Measurements from ENCODE around the gene TAF11. TPM values are rescaled to one million over a fixed set of nuclear protein-coding genes. Genes with fewer than 3 reads are reported as not detected.
A peak's percentile ranks its signal among the peaks of the same experiment; 100 is the strongest.

Gene TAF11
- total RNA-seq, 2 experiments from 2014 or later = 27.3 to 28.5 TPM

DNA sequence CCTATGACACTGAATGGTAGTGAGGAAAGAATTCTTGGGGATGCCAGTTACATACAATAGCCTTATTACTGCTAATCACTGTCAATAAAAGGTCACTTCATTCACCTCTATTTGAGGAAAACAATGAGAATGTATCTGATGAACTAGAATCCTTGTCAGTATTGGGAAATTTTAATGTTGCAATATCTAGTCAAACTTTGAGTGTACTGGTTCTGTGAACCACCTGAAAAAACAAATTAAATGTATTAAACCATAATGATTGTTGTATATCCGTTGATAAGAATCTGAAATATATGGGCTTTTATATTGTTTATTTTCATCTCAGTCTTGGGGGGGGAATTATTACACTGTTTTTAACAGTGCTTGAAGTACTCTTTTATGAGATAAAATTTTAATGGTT lies 10.6 kb downstream of the TAF11 start:
- H3K27ac Mint-ChIP-seq = no peak overlapping the region
- H3K27me3 Mint-ChIP-seq (ENCODE audit: low read depth) = no peaks in the 10 kb centered on the region
- no peak overlapping the region for H3K4me3 Mint-ChIP-seq
- H3K36me3 Mint-ChIP-seq (ENCODE audit: low read depth) = peaks cover 19% of the 10 kb centered on the region
- no peaks in the 10 kb centered on the region for H3K9me3 Mint-ChIP-seq
- intact Hi-C loops (cut with micrococcal nuclease) = loop anchor here (10.0 kb wide), 1 partner anchor 268 kb away; the partner anchor contains the start of gene TCP11
- CTCF ChIA-PET = no interaction called here
- peaks cover 8% of the 10 kb centered on the region for H3K4me1 Mint-ChIP-seq (ENCODE audit: low read depth)
- no peak for DNase-seq

- intact Hi-C loops (cut with micrococcal nuclease) = loop anchor here (10.0 kb wide), 1 partner anchor 268 kb away; the partner anchor contains the start of gene TCP11
- Mint-ChIP-seq H3K36me3 (ENCODE audit: low read depth) (peaks cover 19% of the 10 kb centered on the region), H3K4me1 (ENCODE audit: low read depth) (peaks cover 8% of the 10 kb centered on the region), H3K27me3 (ENCODE audit: low read depth) (no peaks in the 10 kb centered on the region), H3K4me3 (no peak overlapping the region), H3K9me3 (no peaks in the 10 kb centered on the region), H3K27ac (peak overlapping the region; percentile 4)
- CTCF ChIA-PET = no interaction called here
- DNase-seq = no peak
Observed at GRCh38 chr6:34876472-34876871, 11.4 kb downstream of the TAF11 start.

DNA sequence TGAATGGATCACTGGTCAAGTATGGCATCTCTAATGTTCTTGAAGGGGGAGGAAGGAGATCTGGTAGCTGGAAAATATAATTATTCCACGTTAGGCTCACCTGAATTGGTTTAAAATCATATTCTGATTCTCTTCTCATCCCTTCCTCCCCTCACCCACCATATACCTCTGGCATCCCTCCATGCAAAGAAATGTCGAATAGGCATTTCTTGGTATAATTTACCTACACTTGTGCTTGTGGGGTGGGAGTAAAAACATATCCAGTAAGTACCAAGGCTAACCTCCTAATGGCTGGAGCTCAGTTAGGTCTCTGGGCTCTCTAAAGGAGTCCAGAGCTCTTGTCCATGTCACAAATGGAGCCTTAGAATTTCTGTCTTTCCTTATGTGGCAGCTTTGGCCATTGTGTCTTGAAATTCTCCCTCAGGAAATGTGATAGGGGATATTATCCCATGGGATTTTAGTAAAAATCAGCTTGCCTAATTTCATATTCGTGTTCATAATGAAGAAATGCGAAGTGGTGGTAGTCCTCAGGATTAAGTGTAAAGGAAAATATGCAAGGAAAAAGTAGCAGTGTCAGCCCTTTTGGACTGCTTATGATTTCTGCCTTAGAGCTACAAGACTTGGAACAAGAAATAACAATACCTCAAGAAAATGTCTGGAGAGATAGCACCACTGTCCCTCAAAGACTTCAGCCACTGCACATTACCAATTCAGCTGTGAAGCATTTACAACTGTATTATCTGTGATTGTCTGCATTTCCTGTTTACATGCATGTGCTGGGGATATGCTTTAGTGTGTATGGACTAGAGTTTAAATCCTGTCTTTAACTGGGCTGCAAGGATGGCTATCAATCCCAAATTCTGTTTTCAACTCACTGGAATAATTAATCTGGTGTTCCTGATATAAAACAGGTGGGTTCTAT lies 12.3 kb downstream of the TAF11 start:
- Mint-ChIP-seq H3K27ac (no peak overlapping the region), H3K4me3 (no peak overlapping the region), H3K36me3 (ENCODE audit: low read depth) (peaks cover 19% of the 10 kb centered on the region), H3K27me3 (ENCODE audit: low read depth) (no peaks in the 10 kb centered on the region), H3K9me3 (no peaks in the 10 kb centered on the region), H3K4me1 (ENCODE audit: low read depth) (peaks cover 8% of the 10 kb centered on the region)
- CTCF ChIA-PET = no interaction called here
- intact Hi-C loops (cut with micrococcal nuclease) = loop anchor here (10.0 kb wide), 1 partner anchor 269 kb away; the partner anchor contains the start of gene TCP11
- no peak for DNase-seq

DNA sequence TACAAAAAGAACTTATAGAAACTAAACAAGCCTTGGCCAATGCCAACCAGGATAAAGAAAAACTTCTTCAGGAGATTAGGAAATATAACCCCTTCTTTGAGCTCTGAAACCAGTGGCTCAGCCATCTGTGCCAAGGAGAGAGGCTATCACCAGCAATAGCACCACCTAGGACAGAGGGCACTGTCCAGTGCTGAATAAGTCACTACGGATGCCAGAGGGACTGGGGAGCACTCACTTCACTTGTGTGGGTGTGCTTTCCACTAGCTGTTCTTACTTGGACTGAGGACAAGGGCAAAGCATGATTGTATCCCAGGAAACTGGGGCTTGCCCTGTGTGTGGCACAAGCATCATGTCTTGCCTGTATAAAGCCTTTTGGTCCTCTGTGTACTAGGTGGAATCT lies 15.5 kb downstream of the TAF11 start:
- intact Hi-C loops (cut with micrococcal nuclease) = loop anchor here (10.0 kb wide), 1 partner anchor 272 kb away; the partner anchor contains the start of gene TCP11
- H3K27ac Mint-ChIP-seq = no peak overlapping the region
- no peaks in the 10 kb centered on the region for H3K9me3 Mint-ChIP-seq
- no peak for DNase-seq
- peaks cover 13% of the 10 kb centered on the region for H3K36me3 Mint-ChIP-seq (ENCODE audit: low read depth)
- H3K4me1 Mint-ChIP-seq (ENCODE audit: low read depth) = no peaks in the 10 kb centered on the region
- CTCF ChIA-PET = interaction anchor here (1.1 kb wide), 1 partner anchor 11 kb away, joined by 4 read pairs; no protein-coding TSS in a partner anchor
- no peak overlapping the region for H3K4me3 Mint-ChIP-seq
- H3K27me3 Mint-ChIP-seq (ENCODE audit: low read depth) = no peaks in the 10 kb centered on the region

- Mint-ChIP-seq H3K27ac (no peak overlapping the region), H3K27me3 (ENCODE audit: low read depth) (no peaks in the 10 kb centered on the region), H3K36me3 (ENCODE audit: low read depth) (peaks cover 13% of the 10 kb centered on the region), H3K4me3 (no peak overlapping the region), H3K4me1 (ENCODE audit: low read depth) (no peaks in the 10 kb centered on the region), H3K9me3 (no peaks in the 10 kb centered on the region)
- intact Hi-C loops (cut with micrococcal nuclease) = loop anchor here (10.0 kb wide), 1 partner anchor 273 kb away; the partner anchor contains the start of gene TCP11
- no peak for DNase-seq
- CTCF ChIA-PET = interaction anchor here (1.1 kb wide), 1 partner anchor 12 kb away, joined by 4 read pairs; no protein-coding TSS in a partner anchor
Observed at GRCh38 chr6:34871853-34872252, 16.0 kb downstream of the TAF11 start.

- CTCF ChIA-PET = no interaction called here
- Mint-ChIP-seq H3K4me3 (no peak overlapping the region), H3K27ac (no peak overlapping the region), H3K36me3 (ENCODE audit: low read depth) (peaks cover 10% of the 10 kb centered on the region), H3K27me3 (ENCODE audit: low read depth) (no peaks in the 10 kb centered on the region), H3K4me1 (ENCODE audit: low read depth) (no peaks in the 10 kb centered on the region), H3K9me3 (no peaks in the 10 kb centered on the region)
- no peak for DNase-seq
- intact Hi-C loops (cut with micrococcal nuclease) = no loop called here
Observed at GRCh38 chr6:34867484-34867883, 20.4 kb downstream of the TAF11 start.

GRCh38 chr6:34866509-34866908 lies 21.3 kb downstream of the TAF11 start:
- H3K9me3 Mint-ChIP-seq = no peaks in the 10 kb centered on the region
- no peak overlapping the region for H3K4me3 Mint-ChIP-seq
- intact Hi-C loops (cut with micrococcal nuclease) = no loop called here
- CTCF ChIA-PET = no interaction called here
- no peaks in the 10 kb centered on the region for H3K4me1 Mint-ChIP-seq (ENCODE audit: low read depth)
- H3K27me3 Mint-ChIP-seq (ENCODE audit: low read depth) = no peaks in the 10 kb centered on the region
- peaks cover 12% of the 10 kb centered on the region for H3K36me3 Mint-ChIP-seq (ENCODE audit: low read depth)
- peak overlapping the region; percentile 51 for H3K27ac Mint-ChIP-seq
- DNase-seq = no peak

GRCh38 chr6:34865107-34865506 lies 22.7 kb downstream of the TAF11 start:
- CTCF ChIA-PET = no interaction called here
- no peaks in the 10 kb centered on the region for H3K9me3 Mint-ChIP-seq
- no peak overlapping the region for H3K27ac Mint-ChIP-seq
- H3K36me3 Mint-ChIP-seq (ENCODE audit: low read depth) = peaks cover 11% of the 10 kb centered on the region
- no peaks in the 10 kb centered on the region for H3K4me1 Mint-ChIP-seq (ENCODE audit: low read depth)
- no peaks in the 10 kb centered on the region for H3K27me3 Mint-ChIP-seq (ENCODE audit: low read depth)
- DNase-seq = no peak
- no peak overlapping the region for H3K4me3 Mint-ChIP-seq
- intact Hi-C loops (cut with micrococcal nuclease) = no loop called here

DNA sequence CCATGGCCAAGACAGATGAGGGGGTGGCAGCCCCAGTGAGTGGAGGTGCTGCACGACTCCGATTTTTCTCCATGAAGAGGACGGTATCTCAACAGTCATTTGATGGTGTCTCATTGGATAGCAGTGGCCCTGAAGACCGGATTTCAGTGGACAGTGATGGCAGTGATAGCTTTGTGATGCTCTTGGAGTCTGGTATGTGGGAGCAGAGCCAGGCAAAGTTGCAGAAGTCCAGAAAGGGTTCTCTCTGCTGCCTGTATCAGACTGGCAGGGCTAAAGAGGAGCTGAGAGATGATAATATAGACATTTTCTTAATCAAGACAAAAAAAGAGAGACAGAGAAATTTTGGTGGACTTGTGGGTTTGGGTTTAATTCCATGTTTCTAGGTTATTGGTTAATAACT lies 23.8 kb downstream of the TAF11 start:
- DNase-seq = no peak
- Mint-ChIP-seq H3K27me3 (ENCODE audit: low read depth) (no peaks in the 10 kb centered on the region), H3K36me3 (ENCODE audit: low read depth) (peaks cover 14% of the 10 kb centered on the region), H3K4me3 (no peak overlapping the region), H3K4me1 (ENCODE audit: low read depth) (no peaks in the 10 kb centered on the region), H3K9me3 (no peaks in the 10 kb centered on the region), H3K27ac (no peak overlapping the region)
- intact Hi-C loops (cut with micrococcal nuclease) = no loop called here
- CTCF ChIA-PET = interaction anchor here (0.8 kb wide), 1 partner anchor 181 kb away, joined by 3 read pairs; no protein-coding TSS in a partner anchor

DNA sequence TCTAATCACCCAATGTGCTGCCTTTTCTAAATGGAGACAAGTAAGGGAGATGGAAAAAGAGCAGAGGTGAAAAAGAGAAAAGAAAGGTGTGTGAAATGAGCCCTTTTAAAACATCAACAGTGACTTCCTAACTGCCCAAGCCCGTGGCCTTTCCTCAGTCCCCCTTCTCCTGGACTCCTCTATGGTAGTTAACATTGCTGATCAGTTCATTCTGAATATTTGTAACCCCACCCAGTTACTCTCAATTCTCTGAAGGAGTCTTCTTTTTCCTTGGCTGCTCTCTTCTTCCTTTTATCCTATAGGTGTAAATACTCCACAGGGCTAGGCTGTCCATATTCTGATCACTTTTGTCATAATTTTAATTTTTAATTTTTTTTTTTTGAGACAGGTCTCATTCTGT lies 27.1 kb downstream of the TAF11 start:
- H3K4me3 Mint-ChIP-seq = no peak overlapping the region
- peaks cover 4% of the 10 kb centered on the region for H3K4me1 Mint-ChIP-seq (ENCODE audit: low read depth)
- intact Hi-C loops (cut with micrococcal nuclease) = no loop called here
- DNase-seq = no peak
- peaks cover 23% of the 10 kb centered on the region for H3K36me3 Mint-ChIP-seq (ENCODE audit: low read depth)
- no peaks in the 10 kb centered on the region for H3K9me3 Mint-ChIP-seq
- no peaks in the 10 kb centered on the region for H3K27me3 Mint-ChIP-seq (ENCODE audit: low read depth)
- no peak overlapping the region for H3K27ac Mint-ChIP-seq
- CTCF ChIA-PET = no interaction called here

- Mint-ChIP-seq H3K4me1 (ENCODE audit: low read depth) (peaks cover 4% of the 10 kb centered on the region), H3K9me3 (no peaks in the 10 kb centered on the region), H3K27ac (no peak overlapping the region), H3K27me3 (ENCODE audit: low read depth) (no peaks in the 10 kb centered on the region), H3K36me3 (ENCODE audit: low read depth) (peaks cover 21% of the 10 kb centered on the region), H3K4me3 (no peak overlapping the region)
- no peak for DNase-seq
- CTCF ChIA-PET = no interaction called here
- intact Hi-C loops (cut with micrococcal nuclease) = no loop called here
Observed at GRCh38 chr6:34859951-34860350, 27.9 kb downstream of the TAF11 start.

GRCh38 chr6:34858681-34859080 lies 29.2 kb downstream of the TAF11 start:
- no peak for DNase-seq

DNA sequence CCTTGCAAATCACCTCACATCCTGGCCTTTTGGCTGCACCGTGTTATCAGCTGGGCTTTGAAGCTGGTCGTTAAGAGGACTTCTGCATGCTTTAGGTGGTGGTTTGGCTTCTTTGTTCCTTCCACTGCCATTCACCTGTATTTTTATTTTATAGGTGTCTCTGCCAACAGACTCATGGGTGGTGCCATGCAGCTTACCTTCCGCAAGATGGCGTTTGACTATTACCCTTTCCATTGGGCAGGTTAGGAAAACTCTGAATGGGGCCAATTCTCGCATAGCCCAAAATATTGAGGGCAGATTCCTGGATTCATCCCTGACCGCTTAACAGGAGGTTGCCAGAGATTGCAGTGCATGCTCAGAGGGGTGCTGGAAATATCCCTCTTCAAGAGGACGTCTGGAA lies 32.4 kb downstream of the TAF11 start:
- peaks cover 23% of the 10 kb centered on the region for H3K36me3 Mint-ChIP-seq (ENCODE audit: low read depth)
- no peak overlapping the region for H3K4me3 Mint-ChIP-seq
- CTCF ChIA-PET = no interaction called here
- no peaks in the 10 kb centered on the region for H3K27me3 Mint-ChIP-seq (ENCODE audit: low read depth)
- intact Hi-C loops (cut with micrococcal nuclease) = no loop called here
- H3K4me1 Mint-ChIP-seq (ENCODE audit: low read depth) = peaks cover 4% of the 10 kb centered on the region
- H3K9me3 Mint-ChIP-seq = no peaks in the 10 kb centered on the region
- DNase-seq = no peak
- H3K27ac Mint-ChIP-seq = no peak overlapping the region

More at GRCh38 chr6:34858681-34859080, 29.2 kb downstream of the TAF11 start:
- Mint-ChIP-seq H3K9me3 (no peaks in the 10 kb centered on the region), H3K27ac (no peak overlapping the region), H3K4me1 (ENCODE audit: low read depth) (peaks cover 4% of the 10 kb centered on the region), H3K36me3 (ENCODE audit: low read depth) (peaks cover 21% of the 10 kb centered on the region), H3K4me3 (no peak overlapping the region), H3K27me3 (ENCODE audit: low read depth) (no peaks in the 10 kb centered on the region)
- CTCF ChIA-PET = interaction anchor here (1.6 kb wide), 1 partner anchor 382 kb away, joined by 4 read pairs; no protein-coding TSS in a partner anchor
- intact Hi-C loops (cut with micrococcal nuclease) = no loop called here

Measured in activated naive CD4-positive, alpha-beta T cell treated with anti-CD3 and anti-CD28 coated beads for 36 hours (primary cell).